Measurements from ENCODE around the gene BDKRB2. TPM values are rescaled to one million over a fixed set of nuclear protein-coding genes. Genes with fewer than 3 reads are reported as not detected.

BDKRB2 gene
- total RNA-seq, 2 experiments from 2014 or later: 0.12 TPM; not detected in 1

GRCh38 chr14:96181186-96182056 is 23.2 kb upstream of the BDKRB2 start:
- H3K4me3 Mint-ChIP-seq: no peak overlapping the region
- H3K36me3 Mint-ChIP-seq: no peaks in the 10 kb centered on the region
- no peaks in the 10 kb centered on the region for H3K9me3 Mint-ChIP-seq
- no peak for DNase-seq
- ChIA-PET CTCF (no interaction called here), POLR2A (no interaction called here)
- H3K4me1 Mint-ChIP-seq (ENCODE audit: low read depth): peaks cover 6% of the 10 kb centered on the region
- H3K27me3 Mint-ChIP-seq: no peaks in the 10 kb centered on the region
- intact Hi-C loops (cut with micrococcal nuclease): no loop called here
- H3K27ac Mint-ChIP-seq: no peak overlapping the region

DNA sequence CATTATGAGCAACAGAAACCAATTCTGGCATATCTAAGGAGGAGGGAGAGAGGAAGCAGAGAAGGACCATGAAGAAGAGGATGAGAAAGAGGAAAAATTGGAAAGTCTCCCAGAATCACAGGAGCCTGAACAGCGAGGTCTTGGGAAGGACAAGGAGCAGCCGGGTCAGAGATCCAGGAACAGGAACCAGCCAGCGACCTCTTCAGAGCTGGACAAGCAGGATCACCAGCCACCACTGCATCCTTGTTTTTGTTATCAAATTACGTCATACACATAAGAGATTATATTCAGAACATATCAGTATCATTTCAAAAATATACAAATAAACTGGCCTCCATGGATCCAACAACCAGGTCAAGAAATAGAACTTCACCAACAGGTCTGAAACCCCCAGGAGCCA is 22.1 kb upstream of the BDKRB2 start:
- Mint-ChIP-seq H3K4me3 (no peak overlapping the region), H3K36me3 (no peaks in the 10 kb centered on the region), H3K4me1 (ENCODE audit: low read depth) (peaks cover 6% of the 10 kb centered on the region), H3K27ac (no peak overlapping the region), H3K9me3 (no peaks in the 10 kb centered on the region), H3K27me3 (peaks cover 6% of the 10 kb centered on the region)
- ChIA-PET CTCF (no interaction called here), POLR2A (no interaction called here)
- DNase-seq: no peak
- intact Hi-C loops (cut with micrococcal nuclease): no loop called here

DNA sequence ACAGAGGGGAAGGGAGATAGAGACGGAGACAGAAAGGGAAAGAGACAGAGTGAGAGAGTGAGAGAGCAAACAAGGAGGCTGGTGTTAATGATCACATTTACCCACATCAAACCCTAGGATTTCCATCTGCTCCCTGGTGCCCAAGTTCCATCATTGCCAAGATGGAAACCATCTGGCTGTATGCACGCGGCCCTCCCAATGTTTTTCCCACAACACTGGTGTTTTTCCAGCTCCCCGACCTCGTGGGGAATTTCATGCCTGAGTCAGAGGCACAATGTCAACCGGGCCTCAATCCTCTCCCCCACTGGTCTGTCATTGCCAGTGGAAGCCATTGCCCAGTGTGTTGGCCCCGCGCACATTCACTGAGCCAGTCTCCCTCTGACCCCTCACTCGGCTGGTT is 19.9 kb upstream of the BDKRB2 start:
- no peak for DNase-seq
- Mint-ChIP-seq H3K27me3 (peaks cover 8% of the 10 kb centered on the region), H3K27ac (no peak overlapping the region), H3K36me3 (no peaks in the 10 kb centered on the region), H3K4me1 (ENCODE audit: low read depth) (no peaks in the 10 kb centered on the region), H3K4me3 (no peak overlapping the region), H3K9me3 (no peaks in the 10 kb centered on the region)
- CTCF ChIA-PET: no interaction called here
- POLR2A ChIA-PET: no interaction called here
- intact Hi-C loops (cut with micrococcal nuclease): no loop called here

DNA sequence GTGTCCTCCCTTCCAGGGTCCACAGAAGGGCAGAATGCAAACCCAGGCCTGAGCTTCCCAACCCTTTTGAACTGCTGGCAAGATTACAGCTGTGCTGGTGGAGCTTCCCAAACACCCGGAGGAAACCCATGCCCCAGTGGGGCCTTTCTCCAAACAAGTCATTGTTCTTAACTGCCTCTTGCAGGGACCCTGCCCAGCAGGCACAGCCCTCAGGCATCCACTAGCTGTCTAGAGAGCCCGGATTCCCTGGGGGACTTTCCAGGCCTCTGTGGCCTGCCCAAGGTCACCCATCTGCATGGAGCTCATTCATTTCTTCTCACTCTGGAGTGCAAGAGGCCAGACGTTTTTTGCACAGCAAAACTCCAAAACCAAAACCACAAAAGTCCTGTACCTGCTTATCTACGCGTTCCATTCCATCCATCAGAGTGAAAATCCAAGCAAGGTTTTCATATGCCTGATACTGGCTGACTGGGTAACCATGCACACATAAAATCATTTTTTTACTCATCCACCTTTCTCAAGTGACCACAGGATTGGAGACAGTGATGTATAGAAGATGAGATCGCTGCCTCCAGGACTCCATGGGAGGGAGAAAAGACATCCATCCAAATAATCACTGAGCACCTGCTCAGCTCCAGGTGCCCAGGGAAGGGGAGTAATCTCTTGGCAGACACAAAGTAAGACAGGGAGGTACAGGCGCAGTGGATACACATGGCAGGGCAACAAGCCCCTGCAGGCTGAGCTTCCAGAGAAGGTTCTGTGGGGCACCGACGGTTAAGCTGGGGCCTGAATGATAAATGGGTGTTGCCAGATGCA is 17.2 kb upstream of the BDKRB2 start:
- DNase-seq: no peak
- Mint-ChIP-seq H3K27ac (no peak overlapping the region), H3K36me3 (no peaks in the 10 kb centered on the region), H3K27me3 (peaks cover 9% of the 10 kb centered on the region), H3K4me1 (ENCODE audit: low read depth) (no peaks in the 10 kb centered on the region), H3K4me3 (no peak overlapping the region), H3K9me3 (no peaks in the 10 kb centered on the region)
- POLR2A ChIA-PET: no interaction called here
- intact Hi-C loops (cut with micrococcal nuclease): no loop called here
- CTCF ChIA-PET: no interaction called here

- CTCF ChIA-PET: no interaction called here
- Mint-ChIP-seq H3K4me1 (ENCODE audit: low read depth) (no peaks in the 10 kb centered on the region), H3K27me3 (peaks cover 13% of the 10 kb centered on the region), H3K4me3 (no peak overlapping the region), H3K9me3 (no peaks in the 10 kb centered on the region), H3K36me3 (no peaks in the 10 kb centered on the region), H3K27ac (no peak overlapping the region)
- POLR2A ChIA-PET: no interaction called here
- intact Hi-C loops (cut with micrococcal nuclease): no loop called here
- DNase-seq: no peak
Measured at GRCh38 chr14:96189281-96189711, 15.3 kb upstream of the BDKRB2 start.

GRCh38 chr14:96191353-96191752 is 13.3 kb upstream of the BDKRB2 start:
- H3K36me3 Mint-ChIP-seq: no peaks in the 10 kb centered on the region
- no peak for DNase-seq
- ChIA-PET CTCF (no interaction called here), POLR2A (no interaction called here)
- no peak overlapping the region for H3K4me3 Mint-ChIP-seq
- intact Hi-C loops (cut with micrococcal nuclease): loop anchor here (10.0 kb wide), 1 partner anchor 947 kb away; no protein-coding TSS in a partner anchor
- H3K9me3 Mint-ChIP-seq: no peaks in the 10 kb centered on the region
- no peak overlapping the region for H3K27ac Mint-ChIP-seq
- peaks cover 13% of the 10 kb centered on the region for H3K27me3 Mint-ChIP-seq
- H3K4me1 Mint-ChIP-seq (ENCODE audit: low read depth): peaks cover under 1% of the 10 kb centered on the region

GRCh38 chr14:96191841-96192462 is 12.7 kb upstream of the BDKRB2 start:
- Mint-ChIP-seq H3K4me1 (ENCODE audit: low read depth) (peaks cover 3% of the 10 kb centered on the region), H3K36me3 (no peaks in the 10 kb centered on the region), H3K4me3 (no peak overlapping the region), H3K27ac (no peak overlapping the region), H3K27me3 (peaks cover 8% of the 10 kb centered on the region), H3K9me3 (no peaks in the 10 kb centered on the region)
- intact Hi-C loops (cut with micrococcal nuclease): loop anchor here (10.0 kb wide), 1 partner anchor 947 kb away; no protein-coding TSS in a partner anchor
- CTCF ChIA-PET: no interaction called here
- no peak for DNase-seq
- POLR2A ChIA-PET: no interaction called here

DNA sequence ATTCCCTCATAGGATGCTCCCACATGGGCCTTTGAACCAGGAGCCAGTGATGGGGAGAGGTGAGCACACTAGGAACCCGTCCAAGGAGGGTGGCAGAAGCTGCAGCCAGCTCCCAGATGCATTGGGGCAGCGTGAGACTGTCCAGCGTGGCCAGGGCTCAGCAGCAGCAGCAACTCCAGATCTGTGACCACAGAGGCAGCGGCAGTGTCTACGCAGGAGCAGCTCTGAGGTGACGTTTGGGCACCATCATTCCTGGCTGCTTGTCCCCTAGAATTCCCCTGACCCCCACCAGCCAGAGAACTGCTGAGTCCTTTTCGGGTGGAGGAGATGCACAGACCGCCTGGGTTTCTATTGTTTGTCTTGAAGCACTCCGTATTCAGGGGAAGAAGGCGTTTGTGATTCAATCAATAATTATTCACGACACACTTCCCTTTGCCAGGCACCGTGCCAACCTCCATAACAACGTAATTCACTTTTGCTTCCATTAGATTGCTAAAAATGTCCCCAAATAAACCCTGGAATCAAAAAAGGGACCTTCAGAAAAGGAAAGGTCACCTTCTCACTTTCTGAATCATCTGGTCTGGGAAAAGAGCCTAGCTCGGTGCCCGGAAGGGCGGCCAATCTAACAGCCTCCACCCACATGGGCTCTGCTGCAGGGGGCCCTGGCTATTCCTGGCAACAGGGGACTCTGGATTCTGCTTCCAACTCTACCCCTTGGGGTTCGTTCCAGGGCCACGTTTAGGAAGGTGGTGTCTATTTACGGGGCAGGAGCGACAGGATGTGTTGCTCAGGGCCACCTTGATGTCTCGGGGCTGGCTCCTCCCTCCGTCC is 11.4 kb upstream of the BDKRB2 start:
- DNase-seq: no peak
- Mint-ChIP-seq H3K36me3 (no peaks in the 10 kb centered on the region), H3K27ac (no peak overlapping the region), H3K27me3 (peaks cover 5% of the 10 kb centered on the region), H3K4me3 (no peak overlapping the region), H3K9me3 (no peaks in the 10 kb centered on the region), H3K4me1 (ENCODE audit: low read depth) (peaks cover 9% of the 10 kb centered on the region)
- intact Hi-C loops (cut with micrococcal nuclease): loop anchor here (10.0 kb wide), 1 partner anchor 948 kb away; no protein-coding TSS in a partner anchor
- CTCF ChIA-PET: no interaction called here
- POLR2A ChIA-PET: no interaction called here

GRCh38 chr14:96194262-96194656 is 10.4 kb upstream of the BDKRB2 start:
- Mint-ChIP-seq H3K27ac (no peak overlapping the region), H3K4me1 (ENCODE audit: low read depth) (peaks cover 16% of the 10 kb centered on the region), H3K4me3 (no peak overlapping the region), H3K27me3 (peaks cover 5% of the 10 kb centered on the region), H3K9me3 (no peaks in the 10 kb centered on the region), H3K36me3 (no peaks in the 10 kb centered on the region)
- CTCF ChIA-PET: no interaction called here
- no peak for DNase-seq
- POLR2A ChIA-PET: no interaction called here
- intact Hi-C loops (cut with micrococcal nuclease): loop anchor here (10.0 kb wide), 1 partner anchor 949 kb away; no protein-coding TSS in a partner anchor

DNA sequence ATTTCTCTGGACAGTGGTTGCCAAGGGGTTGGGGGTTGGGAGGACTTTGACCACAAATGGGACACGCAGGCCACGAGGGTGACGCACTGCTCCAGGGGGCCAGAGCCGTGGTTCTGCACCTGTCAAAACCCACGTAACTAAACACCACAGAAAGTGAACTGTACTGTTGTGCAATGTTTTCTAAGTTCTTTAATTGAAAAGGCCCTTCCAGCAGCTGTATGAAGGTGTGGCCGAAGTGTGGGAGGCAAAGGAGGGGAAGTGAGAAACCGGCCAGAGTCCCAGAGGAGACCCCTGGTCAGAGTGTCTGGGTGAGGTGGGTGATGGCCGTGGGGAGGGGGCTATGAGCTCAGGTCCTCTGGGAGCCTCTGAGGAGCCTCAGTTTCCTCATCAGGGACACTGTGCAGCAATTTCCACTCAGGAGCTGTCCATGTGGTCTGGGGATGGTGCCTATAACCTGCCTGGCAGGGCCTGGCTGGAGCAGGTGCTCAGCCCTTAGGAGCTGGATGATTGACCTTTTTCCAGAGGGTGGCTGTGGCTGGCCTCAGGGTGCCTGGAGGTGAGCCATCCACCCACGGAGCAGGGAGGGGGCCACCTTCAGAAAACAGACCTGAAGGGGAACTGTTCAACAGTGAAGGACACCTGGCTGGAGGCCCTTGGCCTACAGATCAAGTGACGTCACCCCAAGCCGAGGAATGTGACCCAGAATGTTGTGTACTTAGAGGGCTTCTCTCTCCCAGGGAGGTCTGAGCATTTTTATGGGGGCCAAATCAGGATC is 9.8 kb upstream of the BDKRB2 start:
- peaks cover 5% of the 10 kb centered on the region for H3K27me3 Mint-ChIP-seq
- no peaks in the 10 kb centered on the region for H3K36me3 Mint-ChIP-seq
- H3K4me3 Mint-ChIP-seq: no peak overlapping the region
- H3K27ac Mint-ChIP-seq: no peak overlapping the region
- H3K4me1 Mint-ChIP-seq (ENCODE audit: low read depth): peaks cover 16% of the 10 kb centered on the region
- ChIA-PET POLR2A (no interaction called here), CTCF (no interaction called here)
- no peak for DNase-seq
- intact Hi-C loops (cut with micrococcal nuclease): loop anchor here (10.0 kb wide), 1 partner anchor 950 kb away; no protein-coding TSS in a partner anchor
- H3K9me3 Mint-ChIP-seq: no peaks in the 10 kb centered on the region

GRCh38 chr14:96195441-96196081 is 9.1 kb upstream of the BDKRB2 start:
- Mint-ChIP-seq H3K4me3 (no peak overlapping the region), H3K9me3 (no peaks in the 10 kb centered on the region), H3K36me3 (no peaks in the 10 kb centered on the region), H3K27ac (no peak overlapping the region), H3K4me1 (ENCODE audit: low read depth) (peaks cover 16% of the 10 kb centered on the region), H3K27me3 (peaks cover 5% of the 10 kb centered on the region)
- no peak for DNase-seq
- intact Hi-C loops (cut with micrococcal nuclease): loop anchor here (10.0 kb wide), 1 partner anchor 951 kb away; no protein-coding TSS in a partner anchor
- ChIA-PET POLR2A (interaction anchor here (0.6 kb wide), 1 partner anchor 27 kb away, joined by 4 read pairs; no protein-coding TSS in a partner anchor), CTCF (no interaction called here)
